NCI-H2227 (cell line): ENCODE measurements around the gene OBP2B.
"Not testable (repeated sequence)": the region's sequence is repeated elsewhere in the genome, so short reads cannot be mapped to it uniquely, and the experiment has no call there.

ENCODE experiments used
- DNase-seq: peaks from one replicate; lab custom pipeline; 2025; ENCODE audit not compliant: unreplicated experiment; lab: John Stamatoyannopoulos, UW

Gene OBP2B

DNA sequence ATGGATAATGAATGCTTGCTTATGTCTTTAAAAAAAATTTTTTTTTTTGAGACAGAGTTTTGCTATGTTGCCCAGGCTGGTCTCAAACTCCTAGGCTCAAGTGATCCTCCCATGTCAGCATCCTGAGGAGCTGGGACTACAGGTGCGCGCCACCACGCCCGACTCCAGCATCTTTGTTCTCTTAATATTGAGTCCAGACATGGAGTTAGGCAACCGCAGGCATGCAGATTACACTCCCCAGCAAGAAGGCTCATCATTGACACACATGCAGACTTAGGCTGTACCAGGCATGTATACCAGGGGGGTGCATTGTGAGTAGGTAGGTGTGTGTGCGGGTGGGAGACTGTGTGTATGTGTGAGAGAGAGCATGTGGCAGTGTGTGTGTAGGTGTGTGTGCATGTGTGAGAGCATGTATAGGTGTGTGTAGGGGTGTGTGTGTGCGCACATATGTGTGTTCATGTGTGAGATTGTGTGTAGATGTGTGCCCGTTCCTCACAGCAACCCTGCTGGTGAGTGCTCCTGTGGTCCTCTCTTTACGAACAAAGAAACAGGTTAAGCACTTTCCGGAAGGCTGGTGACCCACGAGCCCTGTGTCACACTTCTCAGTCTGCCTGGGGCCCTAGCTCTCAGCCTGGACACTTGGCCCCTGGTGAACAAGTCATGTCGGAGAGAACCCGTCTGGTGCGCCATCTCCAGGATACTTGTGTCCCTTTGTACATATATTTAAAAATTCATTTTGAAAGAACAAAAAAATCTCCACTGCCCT lies 6.2 kb downstream of the OBP2B start:
- DNase-seq: no peak

GRCh38 chr9:133202145-133202513 lies 6.9 kb downstream of the OBP2B start:
- DNase-seq: no peak

DNA sequence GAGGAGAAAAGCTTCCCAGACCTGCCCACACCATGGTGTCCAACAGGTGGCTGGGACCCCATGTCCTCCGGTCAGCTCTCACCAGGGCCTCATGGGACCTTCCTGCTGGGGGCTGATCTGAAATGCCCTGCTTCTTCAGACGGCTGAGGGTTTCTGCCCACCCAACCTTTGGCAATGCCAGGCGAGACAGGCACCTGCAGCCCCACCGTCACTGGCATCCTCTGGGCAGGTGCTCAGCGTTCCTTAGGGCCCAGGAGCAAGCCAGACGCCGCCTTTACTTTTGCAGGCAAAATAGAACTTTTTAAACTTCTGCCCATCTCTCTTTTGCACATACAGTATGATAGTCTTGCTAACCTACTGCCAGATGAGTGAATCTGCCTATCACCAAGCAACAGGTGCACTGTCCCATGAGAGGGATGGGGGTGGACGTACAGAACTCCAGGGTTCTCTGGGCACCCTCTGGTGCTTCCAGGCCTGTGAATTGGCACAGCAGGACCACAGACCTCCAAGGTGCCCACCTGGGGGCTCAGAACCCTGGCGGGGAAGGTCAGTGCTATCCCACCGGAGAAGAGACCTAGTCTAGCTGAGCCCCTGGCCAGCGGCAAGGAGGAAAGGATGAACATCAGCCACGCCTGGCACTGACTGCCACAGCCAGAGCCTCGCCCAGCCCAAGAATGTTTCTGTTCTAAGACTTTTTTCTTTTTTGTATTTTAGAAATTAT lies 7.5 kb downstream of the OBP2B start:
- no peak for DNase-seq

- DNase-seq: no peak
Measured at GRCh38 chr9:133200631-133201030, 8.4 kb downstream of the OBP2B start.

DNA sequence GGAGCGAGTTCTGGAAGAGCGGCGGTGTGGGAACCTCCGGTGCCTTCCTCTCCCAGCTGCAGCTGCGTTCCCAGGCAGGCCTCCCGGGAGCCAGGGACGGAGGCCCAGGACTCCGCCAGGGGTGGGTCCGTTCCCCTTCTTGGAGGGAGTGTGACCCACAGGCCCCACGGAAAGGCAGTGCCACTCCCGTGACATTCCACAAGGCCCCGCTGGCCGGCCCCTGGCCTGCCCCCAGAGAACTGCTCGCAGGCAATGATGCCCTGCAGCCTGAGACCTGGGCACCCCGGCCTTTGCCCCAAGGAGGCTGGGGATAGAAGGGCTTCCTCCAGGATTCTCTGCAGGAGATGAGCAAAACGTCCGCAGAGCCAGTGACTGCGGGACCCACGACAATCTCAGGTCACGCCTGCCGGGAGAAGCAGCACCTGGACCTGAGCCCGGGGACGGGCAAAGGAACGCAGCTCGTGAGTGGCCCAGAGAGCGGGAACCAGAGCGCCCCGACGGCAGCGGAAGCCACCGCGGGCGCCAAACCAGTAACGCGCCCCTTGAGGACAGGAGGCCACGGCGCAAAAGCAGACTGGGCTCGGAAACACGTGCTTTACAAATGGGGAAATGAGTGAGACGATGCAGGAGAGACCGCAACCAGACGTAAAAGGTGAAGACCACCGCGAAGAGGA lies 9.3 kb downstream of the OBP2B start:
- no peak for DNase-seq

- DNase-seq: no peak
Measured at GRCh38 chr9:133195029-133195428, 14.0 kb downstream of the OBP2B start.

DNA sequence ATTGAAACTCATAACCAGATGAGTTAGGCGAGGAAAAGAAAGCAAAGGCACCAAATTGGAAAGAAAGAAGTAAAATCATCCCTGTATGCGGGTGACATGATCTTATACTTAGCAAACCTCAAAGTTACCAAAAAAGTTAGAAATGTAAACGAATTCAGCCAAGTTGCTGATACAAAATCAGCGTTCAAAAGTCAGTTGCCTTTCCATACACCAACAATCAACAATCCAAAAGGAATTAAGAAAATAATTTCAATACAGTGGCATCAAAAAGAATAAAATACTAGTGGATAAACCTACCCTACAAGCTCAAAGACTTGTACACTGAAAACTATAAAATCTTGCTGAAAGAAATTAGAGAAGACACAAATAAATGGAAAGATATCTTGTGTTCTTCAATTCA lies 14.5 kb downstream of the OBP2B start:
- no peak for DNase-seq

DNA sequence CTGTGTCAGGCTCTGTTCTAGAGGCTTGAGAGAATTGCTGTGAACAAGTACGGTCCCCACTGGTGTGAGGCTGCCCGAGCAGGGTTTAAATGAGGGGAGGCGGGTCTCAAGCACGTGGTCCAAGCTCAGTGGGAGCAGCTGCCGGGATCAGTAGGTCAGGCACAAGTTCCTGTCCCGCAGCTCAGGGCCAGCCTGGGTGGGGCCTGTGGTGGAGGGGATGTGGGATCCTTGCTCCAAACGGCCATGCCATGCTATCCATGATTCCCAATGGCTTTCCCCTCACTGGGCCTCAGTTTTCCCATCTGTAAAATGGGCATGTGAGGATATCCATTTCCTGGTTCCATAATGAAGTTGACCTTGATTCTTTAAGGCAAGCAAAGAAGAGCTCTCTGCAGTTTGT lies 17.1 kb downstream of the OBP2B start:
- DNase-seq: no peak

DNA sequence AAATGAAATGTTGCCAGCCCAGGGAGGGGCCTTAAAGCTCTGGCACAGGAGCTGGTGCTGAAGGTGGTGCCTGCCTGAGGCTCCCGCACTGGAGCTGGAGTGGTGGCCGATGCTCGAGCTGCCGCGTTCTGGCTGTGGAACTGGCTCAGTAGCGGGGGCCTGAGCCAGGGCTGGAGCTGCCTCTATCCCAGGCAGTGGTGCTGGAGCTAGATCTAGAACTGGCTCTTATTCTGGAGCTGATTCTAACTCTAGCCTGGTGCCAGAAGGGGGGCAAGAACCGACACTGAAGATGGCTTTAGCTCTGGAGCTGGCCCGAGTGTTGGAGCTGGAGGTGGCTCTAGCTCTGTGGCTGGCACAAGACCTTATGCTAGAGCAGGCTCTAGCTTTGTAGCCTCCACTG lies 19.2 kb downstream of the OBP2B start:
- no peak for DNase-seq

DNA sequence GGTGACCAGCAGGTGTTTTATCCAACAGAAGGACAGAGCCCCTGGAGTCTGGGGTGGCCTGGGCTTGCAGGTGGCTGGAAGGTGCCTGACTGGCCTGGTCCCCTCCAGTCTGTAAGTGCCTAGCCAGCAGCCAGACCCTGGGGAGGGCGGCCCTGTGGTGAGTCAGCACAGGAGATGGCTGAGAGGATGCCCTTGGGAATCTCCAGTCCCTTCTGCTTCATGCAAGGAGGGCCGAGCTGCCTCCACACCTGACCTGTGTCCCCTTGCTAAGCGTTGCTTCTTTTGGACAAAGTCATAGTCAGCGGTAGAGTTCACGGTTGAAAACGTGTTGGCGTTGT lies 20.2 kb downstream of the OBP2B start:
- DNase-seq: no peak

DNA sequence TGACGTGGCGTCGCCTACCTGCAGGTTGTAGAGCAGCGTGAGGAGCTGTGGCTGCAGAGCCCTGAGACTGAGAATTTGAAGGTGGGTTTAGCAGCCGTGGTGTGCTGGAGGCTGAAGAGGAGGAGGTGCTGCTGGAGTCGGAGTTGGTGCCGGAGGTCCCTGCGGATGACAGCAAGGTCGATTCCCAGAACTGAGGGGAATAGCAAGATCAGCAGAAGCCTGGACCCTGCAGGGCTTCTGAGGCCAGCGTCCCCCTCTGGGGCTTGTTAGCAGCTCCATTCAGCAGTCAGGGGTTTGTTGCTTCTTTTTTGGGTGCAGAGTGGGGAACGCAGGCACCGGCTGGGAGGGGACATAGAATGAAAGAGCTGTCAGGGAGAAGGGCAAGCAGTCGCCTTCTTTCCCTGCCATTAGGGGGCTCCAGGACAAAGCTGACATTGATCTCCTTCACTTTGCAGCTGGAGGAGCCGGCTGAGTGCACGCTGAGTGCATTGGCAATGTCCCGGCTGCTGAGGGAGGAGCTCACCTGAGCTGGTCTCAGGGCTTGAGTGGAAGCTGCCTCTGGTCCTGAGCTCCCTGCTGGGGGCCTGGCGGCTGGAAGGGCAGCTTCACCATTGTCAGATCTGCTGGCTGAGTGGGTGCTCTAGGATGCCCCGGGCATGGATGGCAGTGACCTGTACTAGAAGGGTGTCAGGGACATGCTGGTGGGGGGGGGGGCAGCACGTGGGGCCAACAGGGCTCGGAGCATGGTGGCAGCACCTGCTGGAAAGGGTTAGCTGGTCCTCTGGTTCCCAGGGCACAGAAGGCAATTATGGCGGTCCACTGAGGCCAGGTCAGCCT lies 20.8 kb downstream of the OBP2B start:
- DNase-seq: peak; percentile 38

GRCh38 chr9:133187561-133188005 lies 21.5 kb downstream of the OBP2B start:
- no peak for DNase-seq

DNA sequence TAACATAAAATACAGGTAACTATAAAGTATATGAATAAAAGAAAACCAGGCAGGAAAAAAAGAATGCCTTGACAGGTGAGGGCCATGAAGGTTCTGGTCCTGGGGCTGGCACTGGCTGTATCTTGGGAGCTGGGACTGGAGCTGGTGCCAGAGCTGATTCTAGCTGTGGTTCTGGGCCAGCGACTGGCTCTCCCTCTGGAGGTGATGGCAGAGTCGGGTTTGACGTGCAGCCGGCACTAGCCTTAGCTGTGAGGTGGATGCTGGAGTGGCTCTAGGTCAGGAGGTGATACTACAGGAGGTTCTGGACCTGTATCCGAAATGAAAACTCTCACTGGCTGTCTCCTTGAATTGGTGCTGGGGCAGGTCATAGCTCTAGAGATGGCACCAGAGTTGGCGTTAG lies 22.3 kb downstream of the OBP2B start:
- DNase-seq: no peak

DNA sequence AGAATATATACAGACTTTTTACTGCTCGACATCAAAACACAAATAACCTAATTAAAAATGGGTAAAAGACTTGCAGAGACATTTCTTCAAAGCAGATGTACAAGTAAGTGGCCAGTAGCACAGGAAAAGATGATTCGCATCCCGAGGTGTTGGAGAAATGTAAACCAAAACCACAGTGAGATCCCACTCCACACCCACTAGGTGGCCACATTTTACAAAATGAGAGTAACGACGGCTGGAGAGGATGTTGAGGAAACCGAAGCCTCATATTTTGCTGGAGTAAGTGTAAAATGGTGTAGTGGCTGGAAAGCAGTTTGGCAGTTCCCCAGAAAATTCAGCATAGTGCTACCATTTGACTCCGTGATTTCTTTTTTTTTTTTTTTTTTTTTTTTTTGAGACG lies 24.1 kb downstream of the OBP2B start:
- peak; percentile 70 for DNase-seq

GRCh38 chr9:133182151-133182550 lies 26.9 kb downstream of the OBP2B start:
- DNase-seq: no peak

- DNase-seq: no peak
Measured at GRCh38 chr9:133181561-133181960, 27.5 kb downstream of the OBP2B start.

DNA sequence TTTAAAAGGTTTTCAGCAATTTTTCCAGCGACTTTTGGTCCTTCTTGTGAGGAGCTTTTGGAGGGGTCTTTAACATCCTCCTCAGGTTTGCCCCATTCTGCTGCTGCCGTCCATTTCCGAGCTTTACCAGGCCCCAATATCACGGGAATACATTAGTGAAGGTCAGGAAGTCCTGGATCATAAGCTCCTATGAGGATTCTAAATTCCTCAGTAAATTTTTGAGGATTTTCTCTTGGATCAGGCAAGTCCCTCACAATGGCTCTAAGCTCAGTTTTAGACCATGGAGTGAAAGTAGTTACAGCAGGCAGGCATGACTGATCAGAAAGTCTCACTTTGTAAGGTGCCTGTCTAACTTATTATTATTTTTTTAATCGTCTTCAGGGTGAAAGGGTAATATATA lies 28.1 kb downstream of the OBP2B start:
- DNase-seq: no peak

- DNase-seq: no peak
Measured at GRCh38 chr9:133173056-133173455, 36.0 kb downstream of the OBP2B start.

GRCh38 chr9:133171161-133171961 lies 37.7 kb downstream of the OBP2B start:
- no peak for DNase-seq

DNA sequence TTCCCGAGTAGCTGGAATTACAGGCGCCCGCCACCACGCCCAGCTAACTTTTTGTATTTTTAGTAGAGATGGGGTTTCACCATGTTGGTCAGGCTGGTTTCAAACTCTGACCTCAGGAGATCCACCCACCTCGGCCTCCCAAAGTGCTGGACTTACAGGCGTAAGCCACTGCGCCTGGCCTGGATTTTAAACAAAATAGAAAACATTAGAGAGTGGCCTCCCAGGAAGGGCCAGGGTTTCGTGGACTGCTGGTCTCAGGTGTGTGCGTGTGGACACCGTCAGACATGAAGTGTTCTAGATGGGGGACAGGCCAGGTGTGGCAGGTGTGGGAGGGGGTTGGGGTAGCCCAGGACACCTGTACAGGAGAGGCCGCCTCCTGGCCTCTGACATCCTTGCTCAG lies 38.3 kb downstream of the OBP2B start:
- no peak for DNase-seq

DNA sequence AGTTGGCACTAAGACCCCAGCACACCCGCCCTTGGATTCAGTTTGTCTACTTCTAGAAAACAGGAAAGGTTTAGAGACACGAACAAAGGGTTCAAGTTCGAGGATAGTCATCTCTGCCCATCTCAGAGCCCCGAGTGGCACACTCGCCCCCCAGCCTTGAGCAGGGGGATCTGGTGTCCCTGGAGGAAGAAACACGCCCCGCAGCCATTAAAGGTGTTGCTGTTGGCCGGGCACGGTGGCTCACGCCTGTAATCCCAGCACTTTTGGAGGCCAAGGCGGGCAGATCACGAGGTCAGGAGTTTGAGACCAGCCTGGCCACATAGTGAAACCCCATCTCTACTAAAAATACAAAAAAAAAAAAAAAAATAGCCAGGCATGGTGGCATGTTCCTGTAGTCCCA lies 39.4 kb downstream of the OBP2B start:
- DNase-seq: not testable (repeated sequence)
